HCT116 (cell line): Measurements from ENCODE around the gene FZR1. TPM values are rescaled to one million over a fixed set of nuclear protein-coding genes. Genes with fewer than 3 reads are reported as not detected.
A peak's percentile ranks its signal among the peaks of the same experiment; 100 is the strongest.

Experiments
- ATAC-seq: fragments of 200-7000 bp; cut with Tn5 transposase; 2 replicates; pipeline ENCODE4 v1.9.1; 2020; ENCODE audit warnings: mild to moderate bottlenecking, moderate library complexity
- BruUV-seq: library from RNA; stranded (reverse); fragments of 400-500 nt; replicated peaks from 2 replicates; lab custom pipeline; 2021; lab: Mats Ljungman, UMichigan
- CTCF ChIA-PET: fragments of 300-600 bp; sonication (Branson Sonifier 250); formaldehyde crosslinking; loops from one replicate; lab custom pipeline; 2021; ENCODE audit warnings: antibody characterized with exemption; lab: Charles Lee
- POLR2A ChIA-PET: fragments of 300-600, 350-600 bp; sonication (Branson Sonifier 250); formaldehyde crosslinking; loops from one replicate; lab custom pipeline; 2021; ENCODE audit warnings: antibody characterized with exemption; lab: Charles Lee
- RAD21 ChIA-PET, 2 experiments: fragments of 300-600 bp; sonication (Branson Sonifier 250); formaldehyde crosslinking; loops; one replicate each; lab custom pipeline; 2023; ENCODE audit warnings: low total read pairs in 2 of 2; ENCODE audit not compliant: uncharacterized antibody in 2 of 2, unreplicated experiment in 2 of 2, low non-redundant PET in 1 of 2; lab: Charles Lee
- DNase-seq: peaks from one replicate; pipeline ENCODE4 v3.0.0-alpha.2; 2010; ENCODE audit warnings: low read depth, low spot score
- H2AFZ ChIP-seq: fragments of 200-600 bp; shearing (Covaris generic), sonication (generic); 2 replicates; pipeline ENCODE4 v1.6.1; 2017; ENCODE audit warnings: low read depth, mixed run types, mixed read lengths, antibody characterized with exemption, low read length; ENCODE audit not compliant: poor library complexity, severe bottlenecking
- H3K27ac ChIP-seq: 2 replicates; pipeline ENCODE4 v1.5.1; 2012; ENCODE audit warnings: low read depth, low read length
- H3K27me3 ChIP-seq: fragments of 200-600 bp; sonication (generic); 2 replicates; pipeline ENCODE4 v1.6.1; 2016; ENCODE audit warnings: mixed run types, low read length, mixed read lengths; ENCODE audit not compliant: insufficient read depth
- H3K36me3 ChIP-seq, 2 experiments: fragments of 200-500 bp in 1 of 2; fragments of 200-600 bp in 1 of 2; sonication (Bioruptor generic) in 1 of 2; sonication (generic) in 1 of 2; 2 replicates each; pipeline versions ENCODE4 v1.5.1 to v1.6.1; 2014 to 2016; ENCODE audit warnings: low read length in 2 of 2, inconsistent platforms in 1 of 2, mixed read lengths in 1 of 2, mixed run types in 1 of 2; ENCODE audit not compliant: insufficient read depth in 2 of 2, control insufficient read depth in 1 of 2
- H3K4me1 ChIP-seq, 2 experiments: fragments of 200-600 bp in 1 of 2; sonication (generic) in 1 of 2; 2 replicates each; pipeline versions ENCODE4 v1.5.1 to v1.6.1; 2012 to 2017; ENCODE audit warnings: low read length in 2 of 2, inconsistent platforms in 1 of 2, mild to moderate bottlenecking in 1 of 2, mixed read lengths in 1 of 2, mixed run types in 1 of 2, moderate library complexity in 1 of 2; ENCODE audit not compliant: insufficient read depth in 2 of 2, control insufficient read depth in 1 of 2
- H3K4me2 ChIP-seq: fragments of 200-600 bp; sonication (generic); 2 replicates; pipeline ENCODE4 v1.6.1; 2017; ENCODE audit warnings: mixed run types, low read length, mixed read lengths
- H3K4me3 ChIP-seq, 2 experiments: fragments of 200-600 bp in 1 of 2; sonication (generic) in 1 of 2; replicated peaks in 1 of 2; 2 replicates each; pipeline ENCODE4 v1.5.1; 2011 to 2016; ENCODE audit warnings: low read length in 2 of 2, control low read depth in 1 of 2, low read depth in 1 of 2, mild to moderate bottlenecking in 1 of 2, mixed read lengths in 1 of 2, mixed run types in 1 of 2
- H3K79me2 ChIP-seq: fragments of 200-600 bp; sonication (generic); 2 replicates; pipeline ENCODE4 v1.6.1; 2017; ENCODE audit warnings: mild to moderate bottlenecking, mixed run types, low read length, moderate library complexity, mixed read lengths; ENCODE audit not compliant: insufficient read depth
- H3K9ac ChIP-seq: fragments of 200-600 bp; sonication (generic); 2 replicates; pipeline ENCODE4 v1.6.1; 2016; ENCODE audit warnings: low read length, mixed read lengths
- H3K9me2 ChIP-seq: fragments of 200-600 bp; sonication (generic), shearing (Covaris generic); 2 replicates; pipeline ENCODE4 v1.6.1; 2017; ENCODE audit warnings: mixed run types, mild to moderate bottlenecking, moderate library complexity; ENCODE audit not compliant: insufficient read depth
- H3K9me3 ChIP-seq, 2 experiments: fragments of 200-500 bp in 1 of 2; fragments of 200-600 bp in 1 of 2; sonication (Bioruptor generic) in 1 of 2; sonication (generic) in 1 of 2; 2 replicates each; pipeline ENCODE4 v1.6.1; 2014 to 2017; ENCODE audit warnings: low read length in 2 of 2, mixed read lengths in 2 of 2, inconsistent platforms in 1 of 2, low read depth in 1 of 2, mild to moderate bottlenecking in 1 of 2, mixed run types in 1 of 2, moderate library complexity in 1 of 2; ENCODE audit not compliant: control insufficient read depth in 1 of 2, insufficient read depth in 1 of 2
- H4K20me1 ChIP-seq: fragments of 200-600 bp; sonication (generic), shearing (Covaris generic); 2 replicates; pipeline ENCODE4 v1.6.1; 2017; ENCODE audit warnings: mixed run types, mild to moderate bottlenecking, moderate library complexity; ENCODE audit not compliant: insufficient read depth
- CBX3 ChIP-seq: IDR thresholded peaks from 2 replicates; pipeline ENCODE4 v1.6.1; 2012; ENCODE audit warnings: low read depth
- FOSL1 ChIP-seq: IDR thresholded peaks from 2 replicates; pipeline ENCODE4 v1.6.1; 2012; ENCODE audit warnings: low read depth
- MAX ChIP-seq: IDR thresholded peaks from 2 replicates; pipeline ENCODE4 v1.6.1; 2012
- REST ChIP-seq: IDR thresholded peaks from 2 replicates; pipeline ENCODE4 v1.6.1; 2012; ENCODE audit warnings: low read depth
- YY1 ChIP-seq: IDR thresholded peaks from 2 replicates; pipeline ENCODE4 v1.6.1; 2011; ENCODE audit warnings: low read length, low read depth, moderate library complexity, mild to moderate bottlenecking; ENCODE audit not compliant: insufficient replicate concordance; ENCODE audit errors: extremely low read depth
- intact Hi-C: fragments of 100-400 bp; cut with micrococcal nuclease; formaldehyde crosslinking; loops from 2 replicates; pipeline ENCODE4 v1.10.0; 2022
- total RNA-seq: library from RNA; stranded (reverse); gene quantifications from one replicate; pipeline ENCODE4 v1.2.1, GENCODE V29; 2021; ENCODE audit not compliant: unreplicated experiment
- TF ChIP-seq, protein P1 (sequence below): IDR thresholded peaks from 2 replicates; pipeline ENCODE4 v1.6.1; 2012

FZR1 gene
- total RNA-seq, 1 experiment from 2014 or later: 60.3 TPM

DNA sequence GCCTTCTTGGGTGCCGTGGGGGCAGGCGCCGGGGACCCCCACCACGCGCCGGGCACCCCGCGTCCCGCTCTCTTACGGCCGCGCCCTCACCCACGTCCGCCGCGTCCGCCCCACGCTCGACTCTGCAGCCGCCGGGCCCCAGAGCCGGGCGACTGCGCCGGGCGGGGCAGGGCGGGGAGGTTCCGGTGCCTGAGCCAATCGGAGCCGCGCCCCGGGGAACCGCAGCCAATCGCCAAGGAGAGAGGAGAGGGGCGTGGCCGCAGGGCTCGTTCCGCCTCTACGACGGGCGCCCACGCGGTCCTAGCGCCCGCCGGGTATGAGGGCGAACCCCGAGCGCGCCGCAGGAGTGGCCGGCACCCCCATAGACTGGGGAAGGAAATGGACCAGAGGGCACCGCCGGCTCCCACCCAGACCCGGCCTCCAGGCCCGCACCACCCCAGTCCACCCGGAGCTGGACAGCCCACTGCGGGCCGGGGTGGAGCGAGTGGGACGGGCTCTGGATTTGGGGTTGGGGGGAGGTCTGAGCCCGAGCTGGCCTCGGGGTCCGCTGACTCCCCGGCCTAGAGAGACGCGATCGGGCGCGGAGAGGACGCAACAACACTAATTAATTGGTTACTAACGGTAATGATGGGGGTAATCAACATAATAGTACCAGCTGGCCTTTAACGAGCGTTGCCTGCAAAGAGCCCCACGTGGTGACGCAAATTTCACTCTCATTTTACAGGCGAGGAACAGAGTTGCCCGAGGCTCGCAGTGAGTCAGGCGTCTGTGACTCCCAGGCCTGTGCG is 51.5 kb downstream of the FZR1 start, which contains the start of gene MFSD12 (continued):
- no peak for TF ChIP-seq REST
- no peak for TF ChIP-seq CBX3
- no peak for TF ChIP-seq YY1
- TF ChIP-seq, protein P1, sequence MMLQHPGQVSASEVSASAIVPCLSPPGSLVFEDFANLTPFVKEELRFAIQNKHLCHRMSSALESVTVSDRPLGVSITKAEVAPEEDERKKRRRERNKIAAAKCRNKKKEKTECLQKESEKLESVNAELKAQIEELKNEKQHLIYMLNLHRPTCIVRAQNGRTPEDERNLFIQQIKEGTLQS: no peak

DNA sequence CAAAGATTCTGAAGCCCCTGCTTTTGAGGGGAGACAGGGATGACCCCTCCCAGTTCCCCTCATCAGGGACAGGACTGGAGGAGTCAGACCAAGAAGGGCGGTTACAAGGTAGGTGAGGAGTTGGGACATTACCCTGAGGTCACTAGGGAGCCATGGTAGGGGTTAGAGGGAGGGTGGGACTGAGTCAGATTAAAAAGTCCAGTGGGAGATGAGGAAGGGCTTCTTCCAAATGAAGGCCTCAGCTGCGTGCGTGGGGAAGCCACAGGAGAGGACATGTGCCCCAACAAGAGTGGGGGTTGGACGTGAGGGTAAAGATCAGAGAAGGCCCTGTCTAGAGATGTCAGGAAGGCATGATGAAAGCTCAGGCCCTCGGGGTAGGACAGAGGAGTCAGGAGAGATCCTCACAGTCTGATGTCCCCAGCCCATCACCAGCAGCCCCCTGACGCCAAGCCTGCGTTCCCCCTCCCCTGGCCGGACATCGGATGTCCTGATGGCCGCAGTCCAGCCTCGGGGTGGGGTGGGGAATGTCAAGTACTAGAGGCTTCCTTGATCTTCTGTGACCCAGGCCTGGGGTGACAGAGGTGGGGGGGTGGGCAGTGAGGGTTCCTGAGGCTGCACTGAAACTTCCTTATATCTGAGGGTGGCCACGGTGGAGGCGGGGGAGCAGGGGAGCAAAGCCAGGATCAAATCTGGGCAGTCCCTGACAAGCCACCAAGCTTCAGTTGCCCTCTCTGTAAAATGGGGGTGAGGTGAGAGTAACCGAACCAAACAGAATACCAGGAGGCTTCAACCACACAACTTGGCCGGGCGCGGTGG is 57.8 kb downstream of the FZR1 start:
- Histone ChIP-seq H3K9ac (peak overlapping the region; percentile 68), H3K9me2 (no peaks in the 10 kb centered on the region), H3K27me3 (no peaks in the 10 kb centered on the region), H3K36me3 (no peaks in the 10 kb centered on the region), H3K4me3 (0 out of 4 replicates have a peak overlapping the region, but pooled peaks of 1 of the 2 experiments have one; percentile 11), H3K9me3 (no peaks in the 10 kb centered on the region), H3K4me2 (peak overlapping the region; percentile 88), H3K27ac (peak overlapping the region; percentile 77), H3K79me2 (no peaks in the 10 kb centered on the region), H2AFZ (no peak overlapping the region), H4K20me1 (no peaks in the 10 kb centered on the region), H3K4me1 (peaks cover 50 to 78% of the 10 kb centered on the region in 2 experiments)
- ATAC-seq: no peak
- ChIA-PET POLR2A (interaction anchor here (1.6 kb wide), 1 partner anchor 9 kb away, joined by 5 read pairs; no protein-coding TSS in a partner anchor), RAD21 (no interaction called here), CTCF (no interaction called here)
- no TSS peak for BruUV-seq
- DNase-seq: no peak
- intact Hi-C loops: no loop called here
- TF ChIP-seq FOSL1 (no peak), MAX (no peak)
- TF ChIP-seq, protein P1: no peak
